Measurements from ENCODE around the gene SEL1L3. TPM values are rescaled to one million over a fixed set of nuclear protein-coding genes. Genes with fewer than 3 reads are reported as not detected.

The SEL1L3 gene
- total and polyA plus RNA-seq, 12 donors, result 1.7 to 23.7 (median 4.9) TPM

- TF ChIP-seq POLR2A (IDR thresholded peaks at IDR 0.05), result no peak
- no peak for TF ChIP-seq CTCF (IDR thresholded peaks at IDR 0.05)
- intact Hi-C loops (cut with DNase I), result no loop called here
- H3K27me3 ChIP-seq, result no peaks in the 10 kb centered on the region
Measured at GRCh38 chr4:25760048-25760447, 102.7 kb downstream of the SEL1L3 start.

GRCh38 chr4:25759101-25759500, 103.7 kb downstream of the SEL1L3 start:
- H3K4me1 ChIP-seq (replicated peaks in 1 of 2), result no peaks in the 10 kb centered on the region
- H3K27me3 ChIP-seq, result no peaks in the 10 kb centered on the region
- H3K27ac ChIP-seq, result no peak overlapping the region
- 87 to 95% (median 92%) methylated on average over 8 of the region's 8 CpGs for WGBS, 4 donors
- intact Hi-C loops (cut with DNase I), result no loop called here
- no peak for DNase-seq
- no peak overlapping the region for H3K4me3 ChIP-seq
- TF ChIP-seq POLR2A (IDR thresholded peaks at IDR 0.05), result no peak
- TF ChIP-seq CTCF (IDR thresholded peaks at IDR 0.05), result no peak
- H3K9me3 ChIP-seq (replicated peaks in 1 of 3), result no peaks in the 10 kb centered on the region
- no peaks in the 10 kb centered on the region for H3K36me3 ChIP-seq (replicated peaks in 1 of 2)

More at GRCh38 chr4:25760048-25760447, 102.7 kb downstream of the SEL1L3 start:
- H3K4me1 ChIP-seq (replicated peaks in 1 of 2), result no peaks in the 10 kb centered on the region
- no peaks in the 10 kb centered on the region for H3K9me3 ChIP-seq (replicated peaks in 1 of 3)
- H3K27ac ChIP-seq, result no peak overlapping the region
- H3K4me3 ChIP-seq, result no peak overlapping the region
- WGBS, 4 donors, result 84 to 92% (median 87%) methylated on average over 4 of the region's 4 CpGs
- no peaks in the 10 kb centered on the region for H3K36me3 ChIP-seq (replicated peaks in 1 of 2)
- DNase-seq, result no peak

GRCh38 chr4:25757452-25757851, 105.3 kb downstream of the SEL1L3 start:
- Histone ChIP-seq H3K27ac (no peak overlapping the region), H3K4me1 (replicated peaks in 1 of 2) (no peaks in the 10 kb centered on the region), H3K9me3 (replicated peaks in 1 of 3) (no peaks in the 10 kb centered on the region), H3K4me3 (no peak overlapping the region), H3K27me3 (no peaks in the 10 kb centered on the region), H3K36me3 (replicated peaks in 1 of 2) (no peaks in the 10 kb centered on the region)
- intact Hi-C loops (cut with DNase I), result no loop called here
- 90 to 92% (median 91%) methylated on average over 8 of the region's 8 CpGs for WGBS, 4 donors
- TF ChIP-seq POLR2A (IDR thresholded peaks at IDR 0.05), result no peak
- no peak for TF ChIP-seq CTCF (IDR thresholded peaks at IDR 0.05)
- no peak for DNase-seq

GRCh38 chr4:25756503-25756902, 106.3 kb downstream of the SEL1L3 start:
- no peak for DNase-seq
- no peak overlapping the region for H3K4me3 ChIP-seq
- TF ChIP-seq CTCF (IDR thresholded peaks at IDR 0.05) (no peak), POLR2A (IDR thresholded peaks at IDR 0.05) (no peak)
- no peaks in the 10 kb centered on the region for H3K4me1 ChIP-seq (replicated peaks in 1 of 2)
- 78 to 83% (median 80%) methylated on average over 5 of the region's 5 CpGs for WGBS, 4 donors
- intact Hi-C loops (cut with DNase I), result no loop called here
- no peaks in the 10 kb centered on the region for H3K9me3 ChIP-seq (replicated peaks in 1 of 3)
- no peaks in the 10 kb centered on the region for H3K36me3 ChIP-seq (replicated peaks in 1 of 2)
- H3K27me3 ChIP-seq, result no peaks in the 10 kb centered on the region
- H3K27ac ChIP-seq, result no peak overlapping the region
